ENCODE results near the gene PACS1.
A peak's percentile ranks its signal among the peaks of the same experiment; 100 is the strongest.
"Not testable (repeated sequence)": the region's sequence is repeated elsewhere in the genome, so short reads cannot be mapped to it uniquely, and the experiment has no call there.

PACS1 gene

DNA sequence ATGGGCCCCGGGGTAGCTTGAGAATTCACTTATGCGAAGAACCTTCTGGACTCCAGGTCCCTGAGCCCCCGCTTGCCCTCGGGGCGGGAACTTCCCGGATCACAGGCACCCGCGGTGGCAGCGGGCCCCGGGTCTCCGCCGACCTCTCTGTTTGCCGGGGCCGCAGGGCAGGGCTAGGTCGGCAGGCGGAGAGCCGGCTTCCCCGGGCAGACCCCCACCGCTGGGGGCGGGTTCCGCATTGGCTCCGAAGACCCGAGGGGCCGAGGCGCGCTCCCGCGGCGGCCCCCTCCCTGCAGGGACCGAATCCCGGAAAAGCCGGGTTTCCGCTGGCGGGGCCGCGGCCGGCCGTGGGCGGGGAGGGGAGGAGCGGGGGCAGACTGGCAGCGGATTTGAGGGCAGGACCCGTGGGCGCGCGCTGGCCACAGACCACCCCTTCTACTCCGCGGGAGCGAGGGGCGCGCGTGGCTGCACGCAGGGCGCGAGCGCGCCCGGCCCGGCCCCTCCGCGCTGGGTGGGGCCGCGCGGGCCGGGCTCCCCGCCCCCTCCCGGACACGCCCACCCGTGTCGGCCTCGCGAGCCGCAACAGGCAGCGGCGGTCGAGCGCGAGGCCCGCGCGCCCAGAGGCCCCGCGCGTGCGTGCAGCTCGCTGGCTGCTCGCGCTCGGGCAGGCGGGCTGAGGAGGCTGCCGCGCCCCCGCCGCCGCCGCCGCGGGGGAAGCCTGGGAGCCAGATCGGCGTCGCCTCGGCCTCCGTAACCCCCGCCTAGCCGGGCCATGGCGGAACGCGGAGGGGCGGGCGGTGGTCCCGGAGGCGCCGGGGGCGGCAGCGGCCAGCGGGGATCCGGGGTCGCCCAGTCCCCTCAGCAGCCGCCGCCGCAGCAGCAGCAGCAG is at the start of gene PACS1:
TSS of gene PACS1 (plus strand) at position 558 of the 889 bp plus-strand sequence. CDS start at position 773, 215 bp downstream.
- H4K20me1 ChIP-seq (ENCODE audit: control insufficient read depth, insufficient read depth, low read depth, low read length) = 0 out of 2 replicates have a peak, but pooled peaks cover 5% of the 10 kb centered on the region
- H3F3A ChIP-seq (ENCODE audit: control insufficient read depth, insufficient read depth) = peaks cover 52% of the 10 kb centered on the region
- H3K4me1 ChIP-seq (ENCODE audit: control insufficient read depth, low read length) = peaks cover 65% of the 10 kb centered on the region
- TF ChIP-seq EZH2phosphoT487 (IDR thresholded peaks at IDR 0.05; ENCODE audit: borderline replicate concordance, low read length) (no peak), CTCF (IDR thresholded peaks at IDR 0.05; ENCODE audit: low read depth, low read length, poor library complexity, severe bottlenecking) (no peak)
- H3K27ac ChIP-seq (ENCODE audit: low read depth, low read length) = peak within 1 kb of the TSS; percentile 76
- peaks cover 80% of the 10 kb centered on the region for H3K36me3 ChIP-seq (ENCODE audit: control insufficient read depth, low read length)
- no peaks in the 10 kb centered on the region for H3K9me3 ChIP-seq (ENCODE audit: control insufficient read depth, insufficient read depth, low read length)
- H3K9me2 ChIP-seq (replicated peaks; ENCODE audit: control insufficient read depth, low read length) = no peaks in the 10 kb centered on the region
- peaks cover 57% of the 10 kb centered on the region for H3K79me2 ChIP-seq (ENCODE audit: control insufficient read depth, low read length)
- H3K4me3 ChIP-seq (ENCODE audit: low read length) = peak within 1 kb of the TSS; percentile 80
- no peaks in the 10 kb centered on the region for H3K27me3 ChIP-seq (ENCODE audit: control insufficient read depth, low read length)
- peak within 1 kb of the TSS; percentile 91 for H3K4me2 ChIP-seq (ENCODE audit: low read length)

GRCh38 chr11:66020618-66021357 is 49.3 kb upstream of the PACS1 start:
- Histone ChIP-seq H3K27me3 (ENCODE audit: control insufficient read depth, low read length) (peaks cover 3% of the 10 kb centered on the region; the same call in 1 of the 2 replicates), H3K79me2 (ENCODE audit: control insufficient read depth, low read length) (no peaks in the 10 kb centered on the region), H3K4me2 (ENCODE audit: low read length) (no peak overlapping the region), H3K9me3 (ENCODE audit: control insufficient read depth, insufficient read depth, low read length) (no peaks in the 10 kb centered on the region), H3K4me3 (ENCODE audit: low read length) (no peak overlapping the region), H3K4me1 (ENCODE audit: control insufficient read depth, low read length) (peaks cover 5% of the 10 kb centered on the region; the same call in 1 of the 2 replicates), H3K9me2 (replicated peaks; ENCODE audit: control insufficient read depth, low read length) (no peaks in the 10 kb centered on the region), H3F3A (ENCODE audit: control insufficient read depth, insufficient read depth) (no peaks in the 10 kb centered on the region), H4K20me1 (ENCODE audit: control insufficient read depth, insufficient read depth, low read depth, low read length) (no peaks in the 10 kb centered on the region), H3K27ac (ENCODE audit: low read depth, low read length) (no peak overlapping the region), H3K36me3 (ENCODE audit: control insufficient read depth, low read length) (no peaks in the 10 kb centered on the region)
- TF ChIP-seq EZH2phosphoT487 (IDR thresholded peaks at IDR 0.05; ENCODE audit: borderline replicate concordance, low read length) (no peak), CTCF (IDR thresholded peaks at IDR 0.05; ENCODE audit: low read depth, low read length, poor library complexity, severe bottlenecking) (no peak)

DNA sequence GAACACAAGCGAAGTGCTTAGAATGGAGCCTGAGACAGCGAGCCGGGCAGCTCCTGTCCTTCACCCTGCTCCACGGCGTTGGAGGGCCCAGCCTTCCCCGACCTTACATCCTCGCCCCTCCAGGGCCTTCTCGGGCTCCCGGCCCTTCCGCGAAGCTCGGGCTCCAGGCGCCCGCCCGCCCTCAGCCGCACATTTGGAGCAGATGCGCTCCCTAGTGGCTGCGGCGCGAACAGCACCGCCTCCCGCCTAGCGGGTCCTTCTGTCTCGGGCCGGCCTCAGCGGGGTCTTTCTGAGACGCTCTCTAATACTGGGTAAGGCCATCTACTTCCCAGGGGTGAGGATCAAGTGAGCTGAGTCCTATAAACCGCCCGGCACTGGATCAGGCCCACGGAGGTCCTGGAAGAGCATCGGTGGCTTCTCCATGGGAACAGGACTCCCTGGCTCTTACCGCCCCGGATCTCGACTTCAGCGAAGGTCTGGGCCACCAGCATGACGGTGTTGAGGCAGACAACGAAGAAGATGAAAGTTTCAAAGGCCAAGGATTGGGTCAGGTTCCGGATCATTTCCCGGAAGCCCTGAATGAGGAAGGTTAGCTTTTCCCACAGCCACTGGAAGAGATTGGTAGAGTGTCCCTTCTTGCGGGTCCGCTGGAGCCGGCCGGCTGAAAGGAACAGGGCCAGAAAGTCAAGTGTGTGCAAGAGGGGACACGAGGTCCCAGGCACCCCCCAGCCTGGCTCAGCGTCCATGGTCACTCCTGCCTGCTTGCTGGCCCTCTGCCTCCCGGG is 47.5 kb upstream of the PACS1 start:
- peaks cover 5% of the 10 kb centered on the region; the same call in 1 of the 2 replicates for H3K4me1 ChIP-seq (ENCODE audit: control insufficient read depth, low read length)
- no peaks in the 10 kb centered on the region for H3K9me2 ChIP-seq (replicated peaks; ENCODE audit: control insufficient read depth, low read length)
- H3K27ac ChIP-seq (ENCODE audit: low read depth, low read length) = no peak overlapping the region
- peaks cover 3% of the 10 kb centered on the region; the same call in 1 of the 2 replicates for H3K27me3 ChIP-seq (ENCODE audit: control insufficient read depth, low read length)
- H3K9me3 ChIP-seq (ENCODE audit: control insufficient read depth, insufficient read depth, low read length) = no peaks in the 10 kb centered on the region
- TF ChIP-seq EZH2phosphoT487 (IDR thresholded peaks at IDR 0.05; ENCODE audit: borderline replicate concordance, low read length) (no peak), CTCF (IDR thresholded peaks at IDR 0.05; ENCODE audit: low read depth, low read length, poor library complexity, severe bottlenecking) (peak; percentile 92)
- H3K36me3 ChIP-seq (ENCODE audit: control insufficient read depth, low read length) = no peaks in the 10 kb centered on the region
- peak overlapping the region; percentile 39 for H3K4me2 ChIP-seq (ENCODE audit: low read length)
- no peaks in the 10 kb centered on the region for H4K20me1 ChIP-seq (ENCODE audit: control insufficient read depth, insufficient read depth, low read depth, low read length)
- no peak overlapping the region for H3K4me3 ChIP-seq (ENCODE audit: low read length)
- no peaks in the 10 kb centered on the region for H3F3A ChIP-seq (ENCODE audit: control insufficient read depth, insufficient read depth)
- no peaks in the 10 kb centered on the region for H3K79me2 ChIP-seq (ENCODE audit: control insufficient read depth, low read length)

- H3K9me3 ChIP-seq (ENCODE audit: control insufficient read depth, insufficient read depth, low read length); H3F3A ChIP-seq (ENCODE audit: control insufficient read depth, insufficient read depth); H4K20me1 ChIP-seq (ENCODE audit: control insufficient read depth, insufficient read depth, low read depth, low read length); H3K36me3 ChIP-seq (ENCODE audit: control insufficient read depth, low read length); H3K79me2 ChIP-seq (ENCODE audit: control insufficient read depth, low read length); H3K27me3 ChIP-seq (ENCODE audit: control insufficient read depth, low read length); H3K4me2 ChIP-seq (ENCODE audit: low read length); H3K27ac ChIP-seq (ENCODE audit: low read depth, low read length); H3K9me2 ChIP-seq (replicated peaks; ENCODE audit: control insufficient read depth, low read length); H3K4me3 ChIP-seq (ENCODE audit: low read length); H3K4me1 ChIP-seq (ENCODE audit: control insufficient read depth, low read length): not testable (repeated sequence)
These were observed 47.0 kb upstream of the PACS1 start for GRCh38 chr11:66023186-66023440.
